Measurements from ENCODE around the gene IL1B.

GRCh38 chr2:112849956-112850355 lies 13.4 kb upstream of the IL1B start:
- TF ChIP-seq CTCF (conservative IDR thresholded peaks at IDR 0.05) (no peak), EZH2 (IDR thresholded peaks at IDR 0.05; ENCODE audit: low read depth) (no peak)
